Kidney (tissue), 14 donors: ENCODE data around the gene SLC25A44. TPM values are rescaled to one million over a fixed set of nuclear protein-coding genes. Genes with fewer than 3 reads are reported as not detected.

ENCODE experiments used
- DNase-seq, 5 donors: peaks; one replicate each; pipeline ENCODE4 v3.0.0-alpha.2; 2013 to 2020
- FAIRE-seq: peaks from 2 replicates; lab custom pipeline; 2012; peaks lifted over from hg19 to GRCh38; lab: Jason Lieb, UNC
- H3K27ac ChIP-seq, 2 donors: one replicate each; pipeline ENCODE4 v1.7.0; 2013; ENCODE audit warnings: low read depth in 2 of 2, low read length in 2 of 2, inconsistent platforms in 1 of 2
- H3K27me3 ChIP-seq: one replicate; pipeline ENCODE4 v1.7.1; 2013; ENCODE audit warnings: low read length, inconsistent platforms; ENCODE audit not compliant: control insufficient read depth, insufficient read depth
- H3K36me3 ChIP-seq, 3 donors: one replicate each; pipeline versions ENCODE4 v1.7.0 to v1.7.1; 2013; ENCODE audit warnings: low read length in 3 of 3, control low read depth in 1 of 3, inconsistent platforms in 1 of 3; ENCODE audit not compliant: insufficient read depth in 3 of 3, control insufficient read depth in 2 of 3
- H3K4me1 ChIP-seq, 3 donors: one replicate each; pipeline versions ENCODE4 v1.7.0 to v1.7.1; 2013; ENCODE audit warnings: low read length in 3 of 3, inconsistent platforms in 1 of 3, low read depth in 1 of 3; ENCODE audit not compliant: control insufficient read depth in 2 of 3, insufficient read depth in 2 of 3
- H3K4me3 ChIP-seq, 3 donors: one replicate each; pipeline versions ENCODE4 v1.7.0 to v1.8.1; 2013; ENCODE audit warnings: low read length in 3 of 3, control low read depth in 1 of 3, inconsistent platforms in 1 of 3
- H3K9ac ChIP-seq, 3 donors: one replicate each; pipeline versions ENCODE4 v1.7.0 to v1.7.1; 2013; ENCODE audit warnings: low read length in 3 of 3, control low read depth in 1 of 3, inconsistent platforms in 1 of 3
- H3K9me3 ChIP-seq, 3 donors: one replicate each; pipeline versions ENCODE4 v1.7.0 to v1.7.1; 2013; ENCODE audit warnings: low read length in 3 of 3, control low read depth in 1 of 3, inconsistent platforms in 1 of 3; ENCODE audit not compliant: control insufficient read depth in 2 of 3, insufficient read depth in 1 of 3
- CTCF ChIP-seq: IDR thresholded peaks from 3 replicates; pipeline ENCODE4 v1.5.1; 2012; ENCODE audit warnings: mild to moderate bottlenecking, moderate library complexity, borderline replicate concordance; ENCODE audit not compliant: insufficient read depth; ENCODE audit errors: extremely low read depth
- intact Hi-C: fragments of 100-400 bp; cut with DNase I; formaldehyde crosslinking; loops from one replicate; pipeline ENCODE4 v1.11.1; 2022
- polyA plus RNA-seq: library from polyadenylated mRNA; stranded (reverse); fragments of 350-450 nt; fragmentation: Illumina TruSeq; extraction: RNeasy Lipid Tissue Mini Kit (QIAGEN cat#74804); gene quantifications from one replicate; pipeline ENCODE4 v1.2.3, GENCODE V29; 2014; ENCODE audit warnings: low read depth, low replicate concordance; ENCODE audit not compliant: insufficient read depth
- total RNA-seq: library from RNA; stranded (reverse); fragmentation: NEBNext Ultra II Directional; extraction: Animal tissue kit (Norgen Biotek cat#: 25700); gene quantifications from one replicate; pipeline ENCODE4 v1.2.1, GENCODE V29; 2021
- donor health status: control.
- donor health status: control.
- donor health status: control.
- donor health status: control.
- donor health status: control.
- donor health status: DM: yes; HTN: yes; CAD: no.
- donor health status: Normal renal cell carcinoma (clear cell type).

Gene SLC25A44
- total and polyA plus RNA-seq, 2 donors from 2014 or later, result 28.1 to 29.0 TPM

- FAIRE-seq, result no peak
- intact Hi-C loops, result no loop called here
- Histone ChIP-seq H3K36me3 (no peaks in the 10 kb centered on the region), H3K4me3 (no peak overlapping the region), H3K27me3 (no peaks in the 10 kb centered on the region), H3K9me3 (no peaks in the 10 kb centered on the region), H3K4me1 (peaks cover 3 to 20% (median 19%) of the 10 kb centered on the region in 3 donors), H3K9ac (no peak overlapping the region), H3K27ac (no peak overlapping the region)
- DNase-seq, result no peak
- TF ChIP-seq CTCF, result no peak
Observed at GRCh38 chr1:156155756-156156510, 38.0 kb upstream of the SLC25A44 start.

GRCh38 chr1:156157506-156157905, 36.4 kb upstream of the SLC25A44 start:
- intact Hi-C loops, result no loop called here
- TF ChIP-seq CTCF, result no peak
- DNase-seq (no peak), FAIRE-seq (no peak)
- peaks cover 3 to 22% (median 22%) of the 10 kb centered on the region in 3 donors for H3K4me1 ChIP-seq
- H3K36me3 ChIP-seq, result no peaks in the 10 kb centered on the region
- H3K9ac ChIP-seq, result no peak overlapping the region
- H3K9me3 ChIP-seq, result no peaks in the 10 kb centered on the region
- no peak overlapping the region for H3K4me3 ChIP-seq
- no peak overlapping the region for H3K27ac ChIP-seq
- no peaks in the 10 kb centered on the region for H3K27me3 ChIP-seq

GRCh38 chr1:156157966-156158365, 35.9 kb upstream of the SLC25A44 start:
- Histone ChIP-seq H3K27me3 (no peaks in the 10 kb centered on the region), H3K9me3 (no peaks in the 10 kb centered on the region), H3K27ac (no peak overlapping the region), H3K4me1 (peaks cover 3 to 24% (median 21%) of the 10 kb centered on the region in 3 donors), H3K36me3 (no peaks in the 10 kb centered on the region), H3K4me3 (no peak overlapping the region), H3K9ac (no peak overlapping the region)
- intact Hi-C loops, result no loop called here
- no peak for FAIRE-seq
- peak in 1 of 5 donors; percentile 46 for DNase-seq
- no peak for TF ChIP-seq CTCF
